ENCODE results near the gene UNK.
"Not testable (repeated sequence)": the region's sequence is repeated elsewhere in the genome, so short reads cannot be mapped to it uniquely, and the experiment has no call there.

UNK gene

DNA sequence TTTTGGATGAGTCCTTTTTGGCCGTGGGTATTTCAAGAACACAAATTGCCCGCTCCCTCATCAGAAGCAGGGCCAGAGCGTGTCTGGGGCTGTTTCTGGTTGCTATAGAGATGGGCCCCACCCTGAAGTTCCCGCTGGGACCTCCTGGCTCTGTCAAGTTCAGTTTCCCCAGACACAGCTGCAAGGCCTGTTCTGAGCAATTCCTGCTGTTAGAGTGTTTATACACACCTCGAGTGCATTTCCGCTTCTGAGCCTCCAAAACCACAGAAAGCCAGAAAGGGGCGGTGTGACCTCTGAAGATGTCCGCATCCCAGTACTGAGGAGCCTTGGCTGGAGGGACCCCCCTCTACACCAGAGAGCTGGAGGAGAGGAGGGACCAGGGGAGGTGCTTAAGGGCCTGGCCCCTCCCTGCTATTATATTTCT is 79.9 kb downstream of the UNK start:
- peak; percentile 94 for DNase-seq (ENCODE audit: low read depth)
- TF ChIP-seq, protein P1, sequence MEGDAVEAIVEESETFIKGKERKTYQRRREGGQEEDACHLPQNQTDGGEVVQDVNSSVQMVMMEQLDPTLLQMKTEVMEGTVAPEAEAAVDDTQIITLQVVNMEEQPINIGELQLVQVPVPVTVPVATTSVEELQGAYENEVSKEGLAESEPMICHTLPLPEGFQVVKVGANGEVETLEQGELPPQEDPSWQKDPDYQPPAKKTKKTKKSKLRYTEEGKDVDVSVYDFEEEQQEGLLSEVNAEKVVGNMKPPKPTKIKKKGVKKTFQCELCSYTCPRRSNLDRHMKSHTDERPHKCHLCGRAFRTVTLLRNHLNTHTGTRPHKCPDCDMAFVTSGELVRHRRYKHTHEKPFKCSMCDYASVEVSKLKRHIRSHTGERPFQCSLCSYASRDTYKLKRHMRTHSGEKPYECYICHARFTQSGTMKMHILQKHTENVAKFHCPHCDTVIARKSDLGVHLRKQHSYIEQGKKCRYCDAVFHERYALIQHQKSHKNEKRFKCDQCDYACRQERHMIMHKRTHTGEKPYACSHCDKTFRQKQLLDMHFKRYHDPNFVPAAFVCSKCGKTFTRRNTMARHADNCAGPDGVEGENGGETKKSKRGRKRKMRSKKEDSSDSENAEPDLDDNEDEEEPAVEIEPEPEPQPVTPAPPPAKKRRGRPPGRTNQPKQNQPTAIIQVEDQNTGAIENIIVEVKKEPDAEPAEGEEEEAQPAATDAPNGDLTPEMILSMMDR (IDR thresholded peaks at IDR 0.05; ENCODE audit: insufficient read depth, low read depth, low read length, missing control alignments) = no peak
- H3K4me3 ChIP-seq (ENCODE audit: low read depth, low read length) = no peak overlapping the region

DNA sequence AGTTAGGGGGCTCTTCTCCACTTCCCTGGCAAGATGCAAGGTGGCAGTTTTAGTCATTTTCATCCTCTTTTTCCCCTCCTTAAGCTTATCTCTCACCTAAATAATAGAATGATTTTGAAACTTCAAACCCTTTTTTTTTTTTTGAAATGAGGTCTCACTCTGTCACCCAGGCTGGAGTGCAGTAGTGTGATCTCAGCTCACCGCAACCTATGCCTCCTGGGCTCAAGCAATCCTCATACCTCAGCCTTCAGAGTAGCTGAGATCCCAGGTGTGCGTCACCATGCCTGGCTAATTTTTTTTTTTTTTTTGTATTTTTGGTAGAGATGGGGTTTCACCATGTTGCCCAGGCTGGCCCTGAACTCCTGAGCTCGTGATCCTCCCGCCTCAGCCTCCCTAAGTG is 80.3 kb downstream of the UNK start:
- not testable (repeated sequence) for H3K4me3 ChIP-seq (ENCODE audit: low read depth, low read length); DNase-seq (ENCODE audit: low read depth)

DNA sequence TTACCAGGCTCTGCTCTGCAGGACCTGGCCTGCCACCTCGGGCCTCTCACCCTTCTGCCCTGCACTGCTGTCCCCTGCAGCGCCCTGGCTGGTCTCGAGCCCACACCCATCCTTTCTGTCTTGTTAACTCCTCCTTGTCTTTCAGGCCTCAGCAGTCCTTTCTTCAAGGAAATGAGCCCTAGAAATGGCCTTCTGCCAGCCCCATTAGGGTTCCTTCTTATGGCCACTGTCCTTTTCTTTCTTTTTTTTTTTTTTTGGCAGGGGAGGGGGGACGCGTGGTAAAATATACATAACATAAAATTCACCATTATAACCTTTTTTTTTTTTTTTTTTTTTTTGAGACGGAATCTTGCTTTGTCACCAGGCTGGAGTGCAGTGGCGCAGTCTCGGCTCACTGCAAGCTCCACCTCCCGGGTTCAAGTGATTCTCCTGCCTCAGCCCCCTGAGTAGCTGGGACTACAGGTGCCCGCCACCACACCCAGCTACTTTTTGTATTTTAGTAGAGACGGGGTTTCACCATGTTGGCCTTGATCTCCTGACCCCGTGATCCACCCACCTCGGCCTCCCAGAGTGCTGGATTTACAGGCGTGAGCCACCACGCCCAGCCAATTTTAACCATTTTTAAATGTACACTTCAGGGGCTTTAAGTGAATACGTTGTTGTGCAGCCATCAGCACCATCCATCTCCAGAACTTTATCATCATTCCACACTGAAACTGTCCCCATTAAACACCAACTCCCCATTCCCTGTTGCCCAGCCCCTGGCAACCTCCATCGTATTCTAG is 81.0 kb downstream of the UNK start:
- not testable (repeated sequence) for H3K4me3 ChIP-seq (ENCODE audit: low read depth, low read length); DNase-seq (ENCODE audit: low read depth)

DNA sequence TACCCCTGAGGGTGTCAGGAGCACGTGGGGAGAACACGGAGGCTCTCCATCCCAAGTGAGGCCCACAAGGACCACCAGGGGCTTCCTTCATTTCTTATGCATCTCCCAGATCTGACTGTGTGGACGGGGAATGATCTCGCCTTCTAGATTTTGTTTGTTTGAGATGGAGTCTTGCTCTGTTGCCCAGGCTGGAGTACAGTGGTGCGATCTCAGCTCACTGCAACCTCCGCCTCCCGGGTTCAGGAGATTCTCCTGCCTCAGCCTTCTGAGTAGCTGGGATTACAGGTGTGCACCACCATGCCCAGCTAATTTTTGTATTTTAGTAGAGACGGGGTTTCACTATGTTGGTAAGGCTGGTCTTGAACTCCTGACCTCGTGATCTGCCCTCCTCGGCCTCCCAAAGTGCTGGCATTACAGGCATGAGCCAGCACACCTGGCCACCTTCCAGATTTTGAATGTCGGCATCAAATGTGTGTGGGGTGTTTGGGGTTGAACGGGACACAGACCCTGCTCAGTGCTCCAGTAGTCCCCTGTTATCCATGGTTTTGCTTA is 84.2 kb downstream of the UNK start:
- not testable (repeated sequence) for H3K4me3 ChIP-seq (ENCODE audit: low read depth, low read length); DNase-seq (ENCODE audit: low read depth)

DNA sequence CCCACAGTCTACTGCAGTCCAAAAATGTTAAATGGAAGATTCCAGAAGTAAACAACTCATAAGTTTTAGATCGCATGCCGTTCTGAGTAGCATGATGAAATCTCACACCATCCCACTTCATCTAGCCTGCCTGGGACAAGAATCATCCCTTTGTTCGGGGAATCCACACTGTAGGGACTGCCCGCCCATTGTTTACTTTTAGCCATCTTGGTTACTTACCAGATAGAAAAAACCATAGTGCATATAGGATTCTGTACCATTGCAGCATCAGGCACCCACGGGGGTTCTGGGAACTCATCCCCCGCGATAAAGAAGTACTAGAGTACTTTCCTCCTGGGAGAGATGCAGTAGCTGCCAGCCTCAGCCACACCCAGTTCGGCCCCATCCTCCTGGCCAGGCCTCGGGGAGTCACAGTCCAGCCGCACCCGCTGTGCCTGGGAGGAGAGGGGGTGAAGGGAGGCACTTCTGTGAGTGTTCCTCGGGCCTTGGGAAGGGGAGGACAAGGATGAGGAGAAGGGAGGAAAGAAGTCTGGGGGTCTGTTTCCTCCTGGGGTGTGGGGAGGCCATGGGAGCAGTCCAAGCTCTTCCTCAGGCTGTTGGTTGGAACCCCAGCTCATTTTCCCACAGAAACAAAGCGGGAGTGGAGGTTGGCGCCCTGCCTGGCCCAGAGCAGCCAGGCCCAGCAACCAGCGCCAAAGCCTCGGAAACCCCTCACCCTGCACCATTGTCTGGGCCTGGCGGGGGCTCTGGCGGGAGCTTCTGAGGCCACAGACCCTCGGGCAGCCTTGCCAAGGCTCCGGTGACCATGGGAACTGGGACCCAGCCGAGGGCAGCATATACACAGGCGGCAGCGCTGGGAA is 84.9 kb downstream of the UNK start:
- TF ChIP-seq, protein P1 (IDR thresholded peaks at IDR 0.05; ENCODE audit: insufficient read depth, low read depth, low read length, missing control alignments) = no peak
- no peak overlapping the region for H3K4me3 ChIP-seq (ENCODE audit: low read depth, low read length)

DNA sequence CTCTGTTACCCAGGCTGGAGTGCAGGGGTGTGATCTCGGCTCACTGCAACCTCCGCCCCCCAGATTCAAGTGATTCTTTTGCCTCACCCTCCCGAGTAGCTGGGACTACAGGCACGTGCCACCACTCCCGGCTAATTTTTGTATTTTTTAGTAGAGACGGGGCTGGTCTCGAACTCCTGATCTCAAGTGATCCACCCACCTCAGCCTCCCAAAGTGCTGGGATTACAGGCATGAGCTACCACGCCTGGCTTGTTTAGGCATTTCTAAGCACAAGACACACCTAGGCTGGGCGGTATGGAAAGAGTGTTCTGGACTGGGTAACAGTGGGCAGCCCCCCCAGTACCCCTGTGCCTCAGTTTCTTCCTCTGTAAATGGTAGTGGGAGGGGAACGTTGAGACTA is 85.6 kb downstream of the UNK start:
- not testable (repeated sequence) for H3K4me3 ChIP-seq (ENCODE audit: low read depth, low read length); DNase-seq (ENCODE audit: low read depth)

More for the DNA sequence above, 84.9 kb downstream of the UNK start:
- DNase-seq (ENCODE audit: low read depth) = no peak

DNA sequence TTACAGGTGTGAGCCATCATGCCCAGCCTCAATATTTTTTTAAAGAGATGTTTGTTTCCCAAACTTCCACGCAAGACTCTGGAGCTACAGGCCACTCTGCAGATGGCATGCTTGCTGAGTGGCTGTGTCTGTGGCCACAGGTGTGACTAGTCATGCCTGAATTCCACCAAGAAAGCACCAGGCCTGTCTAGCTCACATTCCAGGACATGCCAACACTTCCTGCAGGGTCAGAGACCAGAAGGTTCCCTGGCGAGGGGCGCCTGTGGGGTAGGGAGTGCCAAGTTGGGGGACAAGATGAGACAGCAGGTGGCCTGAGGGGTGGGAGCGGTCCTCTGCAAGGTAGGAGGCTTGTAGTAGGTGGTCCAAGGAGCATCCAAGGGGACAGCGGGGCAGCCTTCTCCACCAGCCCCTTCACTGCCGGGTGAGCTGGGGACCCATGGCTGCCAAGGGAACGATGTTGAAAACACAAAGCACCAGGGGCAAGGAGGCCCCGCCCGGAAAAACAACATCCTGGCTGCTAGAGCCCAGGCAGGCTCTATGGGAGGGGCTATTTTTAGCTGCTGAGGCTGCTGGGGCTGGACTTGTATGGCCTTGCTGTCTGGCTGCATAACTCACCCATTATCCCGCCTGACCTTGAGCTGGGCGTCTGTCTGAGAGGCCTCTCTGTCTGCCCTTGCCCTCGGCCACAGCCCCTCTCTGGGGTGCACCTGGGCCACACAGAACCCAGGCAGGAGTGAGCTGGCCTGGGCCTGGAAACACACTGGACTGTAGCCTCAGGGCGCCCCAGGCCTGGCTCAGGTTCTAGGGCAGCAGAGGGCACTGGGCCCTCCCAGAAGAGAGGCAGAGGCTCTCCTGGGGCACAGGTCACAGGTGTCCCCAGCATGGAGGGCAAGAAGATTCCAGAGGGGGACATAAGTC is 88.1 kb downstream of the UNK start:
- H3K4me3 ChIP-seq (ENCODE audit: low read depth, low read length) = no peak overlapping the region
- DNase-seq (ENCODE audit: low read depth) = no peak
- TF ChIP-seq, protein P1 (IDR thresholded peaks at IDR 0.05; ENCODE audit: insufficient read depth, low read depth, low read length, missing control alignments) = no peak

DNA sequence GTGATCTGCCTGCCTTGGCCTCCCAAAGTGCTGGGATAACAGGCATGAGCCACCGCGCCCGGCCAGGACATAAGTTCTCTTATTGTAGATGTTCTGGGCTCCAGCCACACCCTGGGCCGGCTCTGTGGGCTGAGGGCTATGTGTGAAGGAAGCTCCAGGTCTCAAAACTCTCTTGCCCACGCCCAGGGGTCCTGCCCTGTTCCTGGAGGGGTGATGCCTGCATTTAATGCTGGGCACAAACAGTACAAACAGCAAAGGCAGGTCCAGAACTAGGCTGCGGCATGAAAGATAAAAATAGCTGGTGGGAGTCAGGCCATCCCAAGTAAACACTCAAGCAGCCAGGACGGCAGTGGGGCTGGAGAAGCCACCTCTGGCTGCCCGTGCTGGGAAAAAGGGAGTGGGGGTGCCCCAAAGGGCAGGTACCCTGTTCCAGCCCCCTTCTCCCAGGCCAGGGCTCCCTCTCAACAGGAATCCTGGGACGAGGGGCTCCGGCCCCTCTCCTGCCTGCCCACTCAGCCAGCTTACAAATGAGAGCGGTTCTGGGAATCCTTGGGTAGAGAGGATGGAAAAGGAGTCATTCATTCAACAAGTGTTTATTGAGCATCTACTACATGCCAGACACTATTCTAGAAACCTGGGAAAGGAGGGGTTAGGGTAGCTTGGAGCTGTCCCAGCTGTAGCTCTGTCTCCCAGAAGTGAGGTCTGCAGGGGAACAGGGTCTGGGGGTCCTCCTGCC is 89.1 kb downstream of the UNK start:
- H3K4me3 ChIP-seq (ENCODE audit: low read depth, low read length) = no peak overlapping the region
- TF ChIP-seq, protein P1 (IDR thresholded peaks at IDR 0.05; ENCODE audit: insufficient read depth, low read depth, low read length, missing control alignments) = no peak
- DNase-seq (ENCODE audit: low read depth) = no peak

Measured in GM12865 (cell line).